HepG2 (cell line): ENCODE data around the gene SPRED3. TPM values are rescaled to one million over a fixed set of nuclear protein-coding genes. Genes with fewer than 3 reads are reported as not detected.

ENCODE experiments used
- ATAC-seq: fragments of 200-7000 bp; cut with Tn5 transposase; 3 replicates; pipeline ENCODE4 v1.9.1; 2020; ENCODE audit warnings: mild to moderate bottlenecking, moderate library complexity
- BruUV-seq: library from RNA; stranded (reverse); fragments of 400-500 nt; replicated peaks from 2 replicates; lab custom pipeline; 2021; lab: Mats Ljungman, UMichigan
- CTCF ChIA-PET: fragments of 300-600 bp; formaldehyde crosslinking; extraction: SDS; loops from one replicate; lab custom pipeline; 2021; ENCODE audit warnings: low total read pairs, inconsistent platforms, low intra/inter-chr PET ratio; lab: Yijun Ruan, JAX
- POLR2A ChIA-PET: fragments of 350-600 bp; sonication (Branson Sonifier 250); formaldehyde crosslinking; loops from one replicate; lab custom pipeline; 2020; ENCODE audit warnings: antibody characterized with exemption, inconsistent platforms; lab: Yijun Ruan, JAX
- DNase-seq: peaks from one replicate; pipeline ENCODE4 v3.0.0-alpha.2; 2015; ENCODE audit warnings: low spot score
- FAIRE-seq: peaks from 3 replicates; lab custom pipeline; 2011; peaks lifted over from hg19 to GRCh38; lab: Jason Lieb, UNC
- H2AFZ ChIP-seq: one replicate; pipeline ENCODE4 v1.6.1; 2011; ENCODE audit warnings: low read length, inconsistent platforms
- H3K27ac ChIP-seq: fragments of 300-600 bp; 3 replicates; pipeline ENCODE4 v1.8.0; 2011; ENCODE audit warnings: mixed run types, mild to moderate bottlenecking, mixed read lengths, low read length, inconsistent platforms; ENCODE audit not compliant: insufficient read depth; ENCODE audit errors: extremely low read length
- H3K27me3 ChIP-seq, 2 experiments: fragments of 200-600 bp in 1 of 2; 2 replicates in 1 of 2; 3 replicates in 1 of 2; pipeline versions ENCODE4 v1.6.0 to v1.8.0; 2011; ENCODE audit warnings: low read length in 2 of 2, mild to moderate bottlenecking in 2 of 2, moderate library complexity in 2 of 2, inconsistent platforms in 1 of 2; ENCODE audit not compliant: insufficient read depth in 2 of 2, control insufficient read depth in 1 of 2
- H3K36me3 ChIP-seq, 2 experiments: fragments of 200-600 bp in 1 of 2; replicated peaks in 1 of 2; 2 replicates in 1 of 2; 3 replicates in 1 of 2; pipeline versions ENCODE4 v1.5.1 to v1.8.0; 2011; ENCODE audit warnings: low read length in 2 of 2, inconsistent platforms in 1 of 2; ENCODE audit not compliant: insufficient read depth in 2 of 2, control insufficient read depth in 1 of 2
- H3K4me1 ChIP-seq: 2 replicates; pipeline ENCODE4 v1.5.1; 2012; ENCODE audit warnings: low read length, inconsistent platforms; ENCODE audit not compliant: insufficient read depth
- H3K4me2 ChIP-seq: 2 replicates; pipeline ENCODE4 v1.6.0; 2011; ENCODE audit warnings: low read depth, low read length, inconsistent platforms
- H3K4me3 ChIP-seq, 3 experiments: fragments of 200-600 bp in 1 of 3; sonication (generic), shearing (Covaris generic) in 1 of 3; replicated peaks in 1 of 3; 2 replicates each; pipeline ENCODE4 v1.5.1; 2011 to 2016; ENCODE audit warnings: low read length in 3 of 3, inconsistent platforms in 2 of 3, low read depth in 2 of 3, mild to moderate bottlenecking in 2 of 3, control low read depth in 1 of 3, mixed read lengths in 1 of 3; ENCODE audit not compliant: insufficient read depth in 1 of 3
- H3K79me2 ChIP-seq: one replicate; pipeline ENCODE4 v1.6.1; 2011; ENCODE audit warnings: low read length, inconsistent platforms; ENCODE audit not compliant: insufficient read depth
- H3K9ac ChIP-seq: 2 replicates; pipeline ENCODE4 v1.6.0; 2011; ENCODE audit warnings: mild to moderate bottlenecking, low read depth, low read length, inconsistent platforms; ENCODE audit not compliant: insufficient read depth
- H3K9me3 ChIP-seq: 2 replicates; pipeline ENCODE4 v1.5.1; 2012; ENCODE audit warnings: mild to moderate bottlenecking, low read length
- H4K20me1 ChIP-seq: 2 replicates; pipeline ENCODE4 v1.6.0; 2011; ENCODE audit warnings: inconsistent platforms, mild to moderate bottlenecking, low read length, moderate library complexity; ENCODE audit not compliant: insufficient read depth
- BRD4 ChIP-seq: sonication (generic); formaldehyde crosslinking; IDR thresholded peaks from 2 replicates; pipeline ENCODE4 v1.4.0; 2020; ENCODE audit warnings: missing genetic modification reagents
- CAMTA2 ChIP-seq: sonication (generic); formaldehyde crosslinking; IDR thresholded peaks from 2 replicates; pipeline ENCODE4 v1.4.0; 2020; ENCODE audit warnings: mild to moderate bottlenecking, missing genetic modification reagents, borderline replicate concordance
- FIP1L1 ChIP-seq: fragments of 200-400 bp; formaldehyde crosslinking; IDR thresholded peaks from 2 replicates; pipeline ENCODE4 v1.6.1; 2018; ENCODE audit warnings: low read depth, mild to moderate bottlenecking, low read length, moderate library complexity, borderline replicate concordance; ENCODE audit not compliant: insufficient read depth
- GZF1 ChIP-seq: sonication (generic); formaldehyde crosslinking; IDR thresholded peaks from 2 replicates; pipeline ENCODE4 v1.5.1; 2020; ENCODE audit warnings: mild to moderate bottlenecking, missing genetic modification reagents
- HOXD1 ChIP-seq: sonication (generic); formaldehyde crosslinking; IDR thresholded peaks from 2 replicates; pipeline ENCODE4 v1.5.0; 2020; ENCODE audit warnings: missing genetic modification reagents
- NFE2L1 ChIP-seq: sonication (generic); formaldehyde crosslinking; IDR thresholded peaks from 2 replicates; pipeline ENCODE4 v1.4.0; 2020; ENCODE audit warnings: missing genetic modification reagents, mild to moderate bottlenecking, borderline replicate concordance
- NRL ChIP-seq: sonication (generic); formaldehyde crosslinking; IDR thresholded peaks from 2 replicates; pipeline ENCODE4 v1.5.0; 2020; ENCODE audit warnings: missing genetic modification reagents, mild to moderate bottlenecking, moderate library complexity, borderline replicate concordance
- PHF20 ChIP-seq: sonication (generic); formaldehyde crosslinking; IDR thresholded peaks from 2 replicates; pipeline ENCODE4 v1.5.0; 2020; ENCODE audit warnings: mild to moderate bottlenecking, missing genetic modification reagents
- RAD21 ChIP-seq: fragments of 450-650 bp; formaldehyde crosslinking; IDR thresholded peaks from 2 replicates; pipeline ENCODE4 v1.5.0; 2020; ENCODE audit warnings: mild to moderate bottlenecking
- SCMH1 ChIP-seq: sonication (generic); formaldehyde crosslinking; IDR thresholded peaks from 2 replicates; pipeline ENCODE4 v1.9.0; 2021; ENCODE audit warnings: missing genetic modification reagents, mild to moderate bottlenecking, borderline replicate concordance
- SIN3A ChIP-seq: IDR thresholded peaks from 2 replicates; pipeline ENCODE4 v1.6.1; 2011; ENCODE audit warnings: low read depth, mild to moderate bottlenecking, control low read depth, low read length, borderline replicate concordance
- TBL1XR1 ChIP-seq: fragments of 150-350 bp; IDR thresholded peaks from 2 replicates; pipeline ENCODE4 v1.6.1; 2014; ENCODE audit warnings: borderline replicate concordance, low read length; ENCODE audit not compliant: partially characterized antibody
- THYN1 ChIP-seq: sonication (generic); formaldehyde crosslinking; IDR thresholded peaks from 2 replicates; pipeline ENCODE4 v1.8.1; 2023; ENCODE audit warnings: low read depth, mild to moderate bottlenecking, moderate library complexity, missing genetic modification reagents, borderline replicate concordance
- ZNF569 ChIP-seq: sonication (generic); formaldehyde crosslinking; IDR thresholded peaks from 2 replicates; pipeline ENCODE4 v1.5.0; 2020; ENCODE audit warnings: mild to moderate bottlenecking, missing genetic modification reagents, moderate library complexity, borderline replicate concordance
- ZNF776 ChIP-seq: sonication (generic); formaldehyde crosslinking; IDR thresholded peaks from 2 replicates; pipeline ENCODE4 v1.4.0; 2020; ENCODE audit warnings: mild to moderate bottlenecking, missing genetic modification reagents
- WGBS: methylation state at CpG from one replicate; pipeline ENCODE4 v1.1.6; 2017; ENCODE audit warnings: low lambda C conversion rate; 5-methylcytosine and 5-hydroxymethylcytosine counted together
- in situ Hi-C: cut with HindIII; loops from 2 replicates; pipeline ENCODE4 v1.10.0; 2017; ENCODE audit warnings: low pct_unique_long_range_greater_than_20kb; ENCODE audit not compliant: extremely low pct_ligation_motif_present
- intact Hi-C: fragments of 100-400 bp; cut with micrococcal nuclease; formaldehyde crosslinking; loops from one replicate; pipeline ENCODE4 v1.10.0; 2022; ENCODE audit not compliant: unreplicated experiment
- polyA plus RNA-seq, 8 experiments: library from polyadenylated mRNA; depleted of rRNA in 3 of 8; stranded (reverse) in 7 of 8; unstranded in 1 of 8; fragments of >200 nt; fragmentation: Illumina TruSeq in 4 of 8; extraction: Trizol in 4 of 8; gene quantifications; 2 replicates each; pipeline versions ENCODE4 v1.2.1 to v1.2.3, GENCODE V29; 2011 to 2016; ENCODE audit warnings: low read depth in 4 of 8, missing spikeins in 1 of 8, mixed read lengths in 1 of 8; ENCODE audit not compliant: insufficient read depth in 1 of 8
- total RNA-seq, 5 experiments: library from RNA; depleted of rRNA; stranded (reverse); fragments of >200 nt; fragmentation: Illumina TruSeq; extraction: Trizol; gene quantifications; 2 replicates each; pipeline ENCODE4 v1.2.3, GENCODE V29; 2016; ENCODE audit warnings: low read depth in 1 of 5
- TF ChIP-seq, protein P1 (sequence below): IDR thresholded peaks from 2 replicates; pipeline ENCODE4 v1.6.1; 2016; ENCODE audit warnings: missing biosample characterization, missing genetic modification reagents, low read depth
- TF ChIP-seq, protein P2 (sequence below): sonication (generic); formaldehyde crosslinking; IDR thresholded peaks from 2 replicates; pipeline ENCODE4 v1.4.0; 2020; ENCODE audit warnings: low read depth, mild to moderate bottlenecking, missing genetic modification reagents

SPRED3 gene
- total and polyA plus RNA-seq, 2 of the 13 experiments (the other 11 are each of a cell fraction or from before 2014, with no cell fraction given), result 0.15 to 0.17 TPM

DNA sequence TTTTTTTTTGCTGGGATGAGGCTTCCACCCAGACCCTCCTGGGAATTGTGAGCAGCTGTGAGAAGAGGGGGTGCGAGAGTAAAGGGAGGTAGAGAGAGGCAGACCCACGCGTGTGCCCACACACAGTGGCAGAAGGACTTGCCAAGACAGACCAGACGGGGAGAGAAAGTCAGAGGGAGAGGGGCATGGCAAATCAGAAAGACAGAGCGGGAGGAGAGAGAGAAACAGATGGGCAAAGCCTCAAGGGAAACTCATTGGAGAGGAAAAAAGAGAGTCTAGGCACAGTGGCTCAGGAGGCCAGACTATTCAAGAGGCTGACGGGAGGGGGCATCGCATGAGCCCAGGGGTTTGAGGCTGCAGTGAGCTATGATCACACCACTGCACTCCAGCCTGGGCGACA, 35.9 kb upstream of the SPRED3 start:
- no peak for DNase-seq
- Histone ChIP-seq H3K4me3 (no peak overlapping the region), H3K27ac (no peak overlapping the region), H3K36me3 (no peaks in the 10 kb centered on the region), H3K4me2 (no peak overlapping the region), H3K9ac (no peak overlapping the region), H2AFZ (no peak overlapping the region), H3K79me2 (no peaks in the 10 kb centered on the region), H3K4me1 (no peaks in the 10 kb centered on the region), H3K27me3 (peaks cover 4 to 20% of the 10 kb centered on the region in 2 experiments; a peak in 4 of 5 replicates), H3K9me3 (no peaks in the 10 kb centered on the region), H4K20me1 (no peaks in the 10 kb centered on the region)
- BruUV-seq, result no TSS peak
- TF ChIP-seq PHF20, result no peak
- no peak for TF ChIP-seq RAD21 (CRISPR knock-in tag)
- no peak for TF ChIP-seq HOXD1
- TF ChIP-seq, protein P1, sequence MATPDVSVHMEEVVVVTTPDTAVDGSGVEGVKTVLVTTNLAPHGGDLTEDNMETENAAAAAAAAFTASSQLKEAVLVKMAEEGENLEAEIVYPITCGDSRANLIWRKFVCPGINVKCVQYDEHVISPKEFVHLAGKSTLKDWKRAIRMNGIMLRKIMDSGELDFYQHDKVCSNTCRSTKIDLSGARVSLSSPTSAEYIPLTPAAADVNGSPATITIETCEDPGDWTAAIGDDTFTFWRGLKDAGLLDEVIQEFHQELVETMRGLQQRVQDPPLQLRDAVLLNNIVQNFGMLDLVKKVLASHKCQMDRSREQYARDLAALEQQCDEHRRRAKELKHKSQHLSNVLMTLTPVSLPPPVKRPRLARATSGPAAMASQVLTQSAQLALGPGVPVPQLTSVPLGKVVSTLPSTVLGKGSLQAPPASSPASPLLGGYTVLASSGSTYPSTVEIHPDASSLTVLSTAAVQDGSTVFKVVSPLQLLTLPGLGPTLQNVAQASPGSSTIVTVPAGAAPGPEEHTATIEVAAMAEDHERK (CRISPR knock-in tag), result no peak
- no peak for TF ChIP-seq CAMTA2 (CRISPR knock-in tag)
- TF ChIP-seq SIN3A, result no peak
- TF ChIP-seq GZF1 (CRISPR knock-in tag), result no peak
- no peak for TF ChIP-seq FIP1L1
- TF ChIP-seq NRL (CRISPR knock-in tag), result no peak
- no peak for TF ChIP-seq THYN1 (CRISPR knock-in tag)
- no peak for TF ChIP-seq NFE2L1 (CRISPR knock-in tag)
- no peak for TF ChIP-seq ZNF776 (CRISPR knock-in tag)
- no peak for TF ChIP-seq TBL1XR1
- no peak for TF ChIP-seq ZNF569 (CRISPR knock-in tag)
- no peak for TF ChIP-seq BRD4
- TF ChIP-seq SCMH1 (CRISPR knock-in tag), result no peak
- TF ChIP-seq, protein P2, sequence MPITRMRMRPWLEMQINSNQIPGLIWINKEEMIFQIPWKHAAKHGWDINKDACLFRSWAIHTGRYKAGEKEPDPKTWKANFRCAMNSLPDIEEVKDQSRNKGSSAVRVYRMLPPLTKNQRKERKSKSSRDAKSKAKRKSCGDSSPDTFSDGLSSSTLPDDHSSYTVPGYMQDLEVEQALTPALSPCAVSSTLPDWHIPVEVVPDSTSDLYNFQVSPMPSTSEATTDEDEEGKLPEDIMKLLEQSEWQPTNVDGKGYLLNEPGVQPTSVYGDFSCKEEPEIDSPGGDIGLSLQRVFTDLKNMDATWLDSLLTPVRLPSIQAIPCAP, result no peak
- no peak for ATAC-seq
- intact Hi-C loops (no loop called here), in situ Hi-C loops (no loop called here)
- WGBS, result 49% methylated on average over 8 of the region's 8 CpGs
- CTCF ChIA-PET, result no interaction called here
- POLR2A ChIA-PET, result no interaction called here
- FAIRE-seq, result no peak
